ENCODE results near the gene RCBTB1. TPM values are rescaled to one million over a fixed set of nuclear protein-coding genes. Genes with fewer than 3 reads are reported as not detected.

The RCBTB1 gene
- total RNA-seq, 1 experiment from 2014 or later: 26.1 TPM

DNA sequence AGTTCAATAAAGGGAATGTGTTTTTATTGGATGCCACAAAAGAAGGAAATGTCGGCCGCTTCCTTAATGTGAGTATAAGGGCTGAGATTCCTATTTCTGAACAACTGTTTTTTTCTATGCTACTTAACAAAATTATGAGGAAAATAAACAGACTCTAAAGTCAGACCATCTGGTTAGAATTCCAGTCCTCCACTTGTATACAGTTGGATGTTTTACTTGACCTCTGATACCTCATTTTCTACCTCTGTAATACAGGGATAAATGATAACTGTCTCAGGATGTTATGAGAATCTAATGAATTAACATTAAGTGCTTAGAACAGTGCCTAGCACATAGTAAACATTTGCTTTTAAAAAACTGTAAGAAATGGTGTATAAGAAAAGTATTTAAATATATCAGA, 96.8 kb downstream of the RCBTB1 start:
- H3K36me3 Mint-ChIP-seq (ENCODE audit: insufficient read depth in 1 of 3, low read depth in 3 of 3): peaks cover 0 to 4% (median 0%) of the 10 kb centered on the region in 3 experiments; a peak in 3 of 7 replicates
- no peak overlapping the region for H3K27ac Mint-ChIP-seq
- no peak overlapping the region for H4K8ac ChIP-seq (replicated peaks; ENCODE audit: insufficient read length, low read depth, low read length)
- no peaks in the 10 kb centered on the region for H3K79me1 ChIP-seq (ENCODE audit: insufficient read depth, low read depth, low read length, poor library complexity, severe bottlenecking)
- no peak overlapping the region for H3K9ac ChIP-seq (ENCODE audit: extremely low read depth, insufficient read length, low read length)
- no peaks in the 10 kb centered on the region; the same call in 1 of the 2 replicates for H3K27me3 Mint-ChIP-seq (ENCODE audit: low read depth)
- TF ChIP-seq, protein P1, sequence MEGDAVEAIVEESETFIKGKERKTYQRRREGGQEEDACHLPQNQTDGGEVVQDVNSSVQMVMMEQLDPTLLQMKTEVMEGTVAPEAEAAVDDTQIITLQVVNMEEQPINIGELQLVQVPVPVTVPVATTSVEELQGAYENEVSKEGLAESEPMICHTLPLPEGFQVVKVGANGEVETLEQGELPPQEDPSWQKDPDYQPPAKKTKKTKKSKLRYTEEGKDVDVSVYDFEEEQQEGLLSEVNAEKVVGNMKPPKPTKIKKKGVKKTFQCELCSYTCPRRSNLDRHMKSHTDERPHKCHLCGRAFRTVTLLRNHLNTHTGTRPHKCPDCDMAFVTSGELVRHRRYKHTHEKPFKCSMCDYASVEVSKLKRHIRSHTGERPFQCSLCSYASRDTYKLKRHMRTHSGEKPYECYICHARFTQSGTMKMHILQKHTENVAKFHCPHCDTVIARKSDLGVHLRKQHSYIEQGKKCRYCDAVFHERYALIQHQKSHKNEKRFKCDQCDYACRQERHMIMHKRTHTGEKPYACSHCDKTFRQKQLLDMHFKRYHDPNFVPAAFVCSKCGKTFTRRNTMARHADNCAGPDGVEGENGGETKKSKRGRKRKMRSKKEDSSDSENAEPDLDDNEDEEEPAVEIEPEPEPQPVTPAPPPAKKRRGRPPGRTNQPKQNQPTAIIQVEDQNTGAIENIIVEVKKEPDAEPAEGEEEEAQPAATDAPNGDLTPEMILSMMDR (conservative IDR thresholded peaks at IDR 0.05): no peak
- H3K4me3 Mint-ChIP-seq: no peak overlapping the region
- H3K4me1 Mint-ChIP-seq: no peaks in the 10 kb centered on the region
- H2BK12ac ChIP-seq (ENCODE audit: insufficient read length, low read depth, low read length): no peak overlapping the region
- H4K5ac ChIP-seq (ENCODE audit: insufficient read length, low read depth, low read length): no peak overlapping the region
- H2BK120ac ChIP-seq (ENCODE audit: low read depth, low read length, poor library complexity, severe bottlenecking): no peak overlapping the region
- H2AK5ac ChIP-seq (ENCODE audit: insufficient read length, low read length): no peak overlapping the region
- no peak overlapping the region for H3K27ac ChIP-seq (ENCODE audit: insufficient read length, low read depth, low read length)
- H3K4ac ChIP-seq (ENCODE audit: low read depth, low read length): no peak overlapping the region
- no peak overlapping the region for H2AFZ ChIP-seq (ENCODE audit: low read length)
- no peaks in the 10 kb centered on the region for H3K79me2 ChIP-seq (ENCODE audit: insufficient read depth, low read length)
- no peak overlapping the region for H3K18ac ChIP-seq (ENCODE audit: insufficient read length, low read depth, low read length)
- no peak overlapping the region for H3K4me2 ChIP-seq (ENCODE audit: insufficient read depth, insufficient read length, low read length)
- H3K9me3 ChIP-seq (ENCODE audit: control insufficient read depth, low read depth, low read length): no peaks in the 10 kb centered on the region
- no peaks in the 10 kb centered on the region for H3K4me1 ChIP-seq (ENCODE audit: insufficient read depth, low read length)
- H3K56ac ChIP-seq (ENCODE audit: insufficient read length, low read depth, low read length): no peak overlapping the region
- no peaks in the 10 kb centered on the region for H3K27me3 ChIP-seq (ENCODE audit: insufficient read depth, low read length)
- DNase-seq: no peak
- H2BK20ac ChIP-seq (ENCODE audit: low read depth, low read length, poor library complexity, severe bottlenecking): no peak overlapping the region
- H4K20me1 ChIP-seq (ENCODE audit: control insufficient read depth, insufficient read depth, insufficient read length): no peaks in the 10 kb centered on the region
- WGBS (ENCODE audit: extremely low coverage, insufficient read length, low lambda C conversion rate): no CpG with 5 or more reads among the region's 2 CpGs
- no peak overlapping the region for H4K91ac ChIP-seq (ENCODE audit: insufficient read length, low read depth, low read length)
- no peak overlapping the region for H3K23ac ChIP-seq (ENCODE audit: insufficient read length, low read depth, low read length)
- no peak overlapping the region for H3K14ac ChIP-seq (ENCODE audit: insufficient read depth, low read length)
- no peaks in the 10 kb centered on the region for H3K9me3 Mint-ChIP-seq
- H3K23me2 ChIP-seq (ENCODE audit: insufficient read length, low read depth, low read length, poor library complexity, severe bottlenecking): no peaks in the 10 kb centered on the region
- H2BK15ac ChIP-seq (ENCODE audit: low read depth, low read length): no peak overlapping the region
- no peak overlapping the region for H2BK5ac ChIP-seq (ENCODE audit: insufficient read length, low read length)
- H3T11ph ChIP-seq (ENCODE audit: low read length): no peak overlapping the region

Other genes with a start within 250 kb of the RCBTB1 start
- 5.4 and 6.0 TPM in 2 replicates for gene CAB39L, start 141.5 kb downstream of the RCBTB1 start, total RNA-seq (2021)
- 4.9 and 5.7 TPM in 2 replicates for gene SETDB2, start 141.3 kb downstream of the RCBTB1 start, total RNA-seq (2021)
- 11.5 and 13.5 TPM in 2 replicates for gene PHF11, start 89.6 kb downstream of the RCBTB1 start, total RNA-seq (2021)
- 0.33 and 0.42 TPM in 2 replicates for gene ARL11, start 42.9 kb upstream of the RCBTB1 start, total RNA-seq (2021)
- gene EBPL, start 105.9 kb upstream of the RCBTB1 start, total RNA-seq (2021): 65.9 and 70.1 TPM in 2 replicates
- 48.7 and 49.7 TPM in 2 replicates for gene KPNA3, start 207.1 kb upstream of the RCBTB1 start, total RNA-seq (2021)

Data from H9 (cell line).